Smooth muscle cell (in vitro differentiated cells): ENCODE data around the gene KRTAP10-5. TPM values are rescaled to one million over a fixed set of nuclear protein-coding genes. Genes with fewer than 3 reads are reported as not detected.
"Not testable (repeated sequence)": the region's sequence is repeated elsewhere in the genome, so short reads cannot be mapped to it uniquely, and the experiment has no call there.

Source experiments
- DNase-seq: peaks from one replicate; lab custom pipeline; 2025; ENCODE audit not compliant: unreplicated experiment; lab: John Stamatoyannopoulos, UW
- H2AFZ ChIP-seq: fragments of 200-600 bp; sonication (generic); 2 replicates; pipeline ENCODE4 v1.6.0; 2016; ENCODE audit warnings: antibody characterized with exemption, low read depth, mild to moderate bottlenecking
- H3F3A ChIP-seq: fragments of 200-600 bp; sonication (generic); 2 replicates; pipeline ENCODE4 v1.6.0; 2017; ENCODE audit warnings: antibody characterized with exemption, low read depth
- H3K27ac ChIP-seq: fragments of 200-600 bp; sonication (generic); 2 replicates; pipeline ENCODE4 v1.5.1; 2016; ENCODE audit warnings: low read depth, mild to moderate bottlenecking
- H3K27me3 ChIP-seq: fragments of 200-600 bp; sonication (generic); 2 replicates; pipeline ENCODE4 v1.6.1; 2016; ENCODE audit warnings: low read depth, mild to moderate bottlenecking
- H3K36me3 ChIP-seq: fragments of 200-600 bp; sonication (generic); 2 replicates; pipeline ENCODE4 v1.5.1; 2016; ENCODE audit warnings: low read depth
- H3K4me1 ChIP-seq: fragments of 200-600 bp; sonication (generic); 2 replicates; pipeline ENCODE4 v1.5.1; 2016; ENCODE audit warnings: low read depth
- H3K4me2 ChIP-seq: fragments of 200-600 bp; sonication (generic); 2 replicates; pipeline ENCODE4 v1.6.0; 2016; ENCODE audit warnings: mild to moderate bottlenecking
- H3K4me3 ChIP-seq: fragments of 200-600 bp; sonication (generic); 2 replicates; pipeline ENCODE4 v1.5.1; 2016; ENCODE audit warnings: mild to moderate bottlenecking
- H3K79me2 ChIP-seq: fragments of 200-600 bp; sonication (generic); 2 replicates; pipeline ENCODE4 v1.6.0; 2016; ENCODE audit warnings: low read depth, mild to moderate bottlenecking
- H3K9ac ChIP-seq: fragments of 200-600 bp; sonication (generic); 2 replicates; pipeline ENCODE4 v1.6.0; 2016; ENCODE audit warnings: low read depth
- H3K9me3 ChIP-seq: fragments of 200-600 bp; sonication (generic); replicated peaks from 2 replicates; pipeline ENCODE4 v1.5.1; 2016; ENCODE audit warnings: low read depth
- H4K20me1 ChIP-seq: fragments of 200-600 bp; sonication (generic); 2 replicates; pipeline ENCODE4 v1.6.0; 2016; ENCODE audit warnings: low read depth
- WGBS: methylation state at CpG from one replicate; pipeline ENCODE4 v1.1.7; 2016; ENCODE audit warnings: low lambda C conversion rate; 5-methylcytosine and 5-hydroxymethylcytosine counted together
- polyA plus RNA-seq: library from polyadenylated mRNA; unstranded; fragments of >200 nt; fragmentation: Nextera tagmentation; extraction: Ambion mirVana; gene quantifications from 2 replicates; pipeline ENCODE4 v1.2.1, GENCODE V29; 2016
- total RNA-seq: library from RNA; depleted of rRNA; stranded (reverse); fragments of >200 nt; gene quantifications from 2 replicates; pipeline ENCODE4 v1.2.3, GENCODE V29; 2014
- TF ChIP-seq, protein P1 (sequence below): fragments of 200-600 bp; sonication (generic); IDR thresholded peaks from 2 replicates; pipeline ENCODE4 v1.5.1; 2017; ENCODE audit warnings: borderline replicate concordance, mild to moderate bottlenecking, antibody characterized with exemption; ENCODE audit not compliant: insufficient read depth, poor library complexity, severe bottlenecking

The KRTAP10-5 gene
- total and polyA plus RNA-seq, 2 experiments from 2014 or later = not detected

DNA sequence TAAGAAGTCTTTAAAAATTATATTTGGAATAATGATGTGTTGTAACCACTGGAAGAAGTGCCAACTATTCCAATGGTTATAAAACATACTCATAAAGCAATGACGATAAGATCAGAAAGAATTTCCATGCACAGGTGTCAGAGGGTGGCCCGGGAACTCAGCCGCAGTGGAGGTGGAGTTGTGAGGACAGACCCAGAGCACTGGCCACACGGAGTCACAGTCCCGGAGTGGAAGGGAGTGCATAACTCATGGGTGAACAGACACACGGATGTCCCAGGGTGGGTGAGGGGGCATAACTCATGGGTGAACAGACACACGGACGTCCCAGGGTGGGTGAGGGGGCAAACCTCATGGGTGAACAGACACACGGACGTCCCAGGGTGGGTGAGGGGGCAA, 4.4 kb downstream of the KRTAP10-5 start:
- DNase-seq = no peak
- TF ChIP-seq, protein P1, sequence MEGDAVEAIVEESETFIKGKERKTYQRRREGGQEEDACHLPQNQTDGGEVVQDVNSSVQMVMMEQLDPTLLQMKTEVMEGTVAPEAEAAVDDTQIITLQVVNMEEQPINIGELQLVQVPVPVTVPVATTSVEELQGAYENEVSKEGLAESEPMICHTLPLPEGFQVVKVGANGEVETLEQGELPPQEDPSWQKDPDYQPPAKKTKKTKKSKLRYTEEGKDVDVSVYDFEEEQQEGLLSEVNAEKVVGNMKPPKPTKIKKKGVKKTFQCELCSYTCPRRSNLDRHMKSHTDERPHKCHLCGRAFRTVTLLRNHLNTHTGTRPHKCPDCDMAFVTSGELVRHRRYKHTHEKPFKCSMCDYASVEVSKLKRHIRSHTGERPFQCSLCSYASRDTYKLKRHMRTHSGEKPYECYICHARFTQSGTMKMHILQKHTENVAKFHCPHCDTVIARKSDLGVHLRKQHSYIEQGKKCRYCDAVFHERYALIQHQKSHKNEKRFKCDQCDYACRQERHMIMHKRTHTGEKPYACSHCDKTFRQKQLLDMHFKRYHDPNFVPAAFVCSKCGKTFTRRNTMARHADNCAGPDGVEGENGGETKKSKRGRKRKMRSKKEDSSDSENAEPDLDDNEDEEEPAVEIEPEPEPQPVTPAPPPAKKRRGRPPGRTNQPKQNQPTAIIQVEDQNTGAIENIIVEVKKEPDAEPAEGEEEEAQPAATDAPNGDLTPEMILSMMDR = no peak
- Histone ChIP-seq H3K4me1 (no peaks in the 10 kb centered on the region), H3K27me3 (no peaks in the 10 kb centered on the region), H3K9me3 (peaks cover 8% of the 10 kb centered on the region), H3K9ac (no peak overlapping the region), H3F3A (no peaks in the 10 kb centered on the region), H2AFZ (no peak overlapping the region), H4K20me1 (no peaks in the 10 kb centered on the region), H3K4me3 (no peak overlapping the region), H3K36me3 (no peaks in the 10 kb centered on the region), H3K27ac (no peak overlapping the region), H3K79me2 (no peaks in the 10 kb centered on the region), H3K4me2 (no peak overlapping the region)
- WGBS = 94% methylated on average over 8 of the region's 10 CpGs

DNA sequence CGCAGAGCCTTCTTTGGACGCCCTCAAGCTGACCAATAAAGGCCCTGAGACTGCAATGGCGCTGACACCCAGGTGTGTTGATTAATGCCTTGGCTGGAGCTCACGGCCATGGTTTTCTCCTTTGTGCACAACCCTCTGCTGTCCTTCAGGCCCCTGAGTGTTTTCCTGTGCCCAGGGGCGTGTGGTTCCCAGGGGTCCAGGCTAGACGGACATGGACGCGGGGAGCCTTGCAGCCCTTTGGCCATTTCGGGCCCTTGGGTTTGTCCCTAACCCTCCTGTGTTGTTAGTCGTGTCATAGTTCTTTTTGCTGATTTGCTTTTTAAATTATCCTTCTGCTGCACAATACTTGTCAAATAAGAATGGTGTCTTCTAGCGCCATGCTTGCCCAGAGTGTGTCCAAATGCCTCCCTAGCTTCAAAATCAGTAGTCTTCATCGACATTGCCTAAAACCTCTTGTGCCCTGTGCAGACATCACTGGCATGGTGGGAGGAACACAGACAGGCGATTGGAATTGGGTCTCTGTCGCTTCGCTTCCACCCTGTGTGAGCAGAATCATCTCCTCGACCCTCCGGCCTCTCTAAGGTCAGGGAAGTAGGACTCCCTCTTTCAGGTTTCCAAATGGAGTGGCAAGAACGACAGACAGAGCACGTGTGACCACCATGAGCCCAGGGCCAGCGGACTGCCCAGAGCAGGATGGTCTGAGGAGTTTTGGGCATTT, 4.9 kb downstream of the KRTAP10-5 start:
- Histone ChIP-seq H2AFZ (no peak overlapping the region), H3K9me3 (peaks cover 8% of the 10 kb centered on the region), H3K9ac (no peak overlapping the region), H3K27ac (no peak overlapping the region), H3K4me3 (no peak overlapping the region), H3K4me2 (no peak overlapping the region), H3K36me3 (no peaks in the 10 kb centered on the region), H3K79me2 (no peaks in the 10 kb centered on the region), H4K20me1 (no peaks in the 10 kb centered on the region), H3F3A (no peaks in the 10 kb centered on the region), H3K4me1 (no peaks in the 10 kb centered on the region), H3K27me3 (no peaks in the 10 kb centered on the region)
- WGBS = 93% methylated on average over 20 of the region's 20 CpGs
- TF ChIP-seq, protein P1 = no peak
- DNase-seq = no peak

DNA sequence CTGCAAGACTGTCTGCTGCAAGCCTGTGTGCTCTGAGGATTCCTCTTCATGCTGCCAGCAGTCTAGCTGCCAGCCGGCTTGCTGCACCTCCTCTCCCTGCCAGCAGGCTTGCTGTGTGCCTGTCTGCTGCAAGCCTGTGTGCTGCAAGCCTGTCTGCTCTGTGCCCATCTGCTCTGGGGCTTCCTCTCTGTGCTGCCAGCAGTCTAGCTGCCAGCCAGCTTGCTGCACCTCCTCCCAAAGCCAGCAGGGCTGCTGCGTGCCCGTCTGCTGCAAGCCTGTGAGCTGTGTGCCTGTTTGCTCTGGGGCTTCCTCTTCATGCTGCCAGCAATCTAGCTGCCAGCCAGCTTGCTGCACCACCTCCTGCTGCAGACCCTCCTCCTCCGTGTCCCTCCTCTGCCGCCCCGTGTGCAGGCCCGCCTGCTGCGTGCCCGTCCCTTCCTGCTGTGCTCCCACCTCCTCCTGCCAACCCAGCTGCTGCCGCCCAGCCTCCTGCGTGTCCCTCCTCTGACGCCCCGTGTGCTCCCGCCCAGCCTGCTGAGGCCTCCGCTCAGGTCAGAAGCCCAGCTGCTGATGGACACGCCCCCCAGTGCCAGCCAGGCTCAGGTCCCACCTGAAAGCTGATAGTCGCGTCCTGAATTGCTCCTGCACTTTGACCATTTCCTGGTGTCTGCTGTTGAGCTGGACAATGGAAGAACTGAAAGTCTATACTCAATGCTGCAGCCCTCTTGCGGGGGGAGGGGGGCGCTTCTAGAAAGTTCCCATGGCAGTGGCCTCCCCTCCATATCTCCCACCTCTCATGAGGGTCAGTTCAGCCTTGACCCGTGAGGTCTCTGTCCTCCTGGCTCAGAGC, 5.7 kb downstream of the KRTAP10-5 start:
- WGBS = 83% methylated on average over 18 of the region's 21 CpGs
- Histone ChIP-seq H3K4me2 (no peak overlapping the region), H2AFZ (no peak overlapping the region), H3K9me3 (peaks cover 8% of the 10 kb centered on the region), H3K27me3 (no peaks in the 10 kb centered on the region), H3K4me3 (no peak overlapping the region), H3K36me3 (no peaks in the 10 kb centered on the region), H3K79me2 (no peaks in the 10 kb centered on the region), H3K4me1 (no peaks in the 10 kb centered on the region), H4K20me1 (no peaks in the 10 kb centered on the region), H3K9ac (no peak overlapping the region), H3K27ac (no peak overlapping the region), H3F3A (no peaks in the 10 kb centered on the region)
- DNase-seq = no peak
- TF ChIP-seq, protein P1 = no peak

DNA sequence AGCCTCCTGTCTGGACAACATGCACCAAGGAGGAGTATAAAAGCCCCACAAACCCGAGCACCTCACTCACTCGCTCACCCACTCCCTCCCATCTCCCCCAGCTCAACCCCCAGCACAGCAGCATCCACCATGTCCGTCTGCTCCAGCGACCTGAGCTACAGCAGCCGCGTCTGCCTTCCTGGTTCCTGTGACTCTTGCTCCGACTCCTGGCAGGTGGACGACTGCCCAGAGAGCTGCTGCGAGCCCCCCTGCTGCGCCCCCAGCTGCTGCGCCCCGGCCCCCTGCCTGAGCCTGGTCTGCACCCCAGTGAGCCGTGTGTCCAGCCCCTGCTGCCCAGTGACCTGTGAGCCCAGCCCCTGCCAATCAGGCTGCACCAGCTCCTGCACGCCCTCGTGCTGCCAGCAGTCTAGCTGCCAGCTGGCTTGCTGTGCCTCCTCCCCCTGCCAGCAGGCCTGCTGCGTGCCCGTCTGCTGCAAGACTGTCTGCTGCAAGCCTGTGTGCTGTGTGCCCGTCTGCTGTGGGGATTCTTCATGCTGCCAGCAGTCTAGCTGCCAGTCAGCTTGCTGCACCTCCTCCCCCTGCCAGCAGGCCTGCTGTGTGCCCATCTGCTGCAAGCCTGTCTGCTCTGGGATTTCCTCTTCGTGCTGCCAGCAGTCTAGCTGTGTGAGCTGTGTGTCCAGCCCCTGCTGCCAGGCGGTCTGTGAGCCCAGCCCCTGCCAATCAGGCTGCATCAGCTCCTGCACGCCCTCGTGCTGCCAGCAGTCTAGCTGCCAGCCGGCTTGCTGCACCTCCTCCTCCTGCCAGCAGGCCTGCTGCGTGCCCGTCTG, 6.6 kb downstream of the KRTAP10-5 start, which contains the start of gene KRTAP10-4:
Gene KRTAP10-4 (plus strand): TSS at position 100 of the 827 bp plus-strand sequence. CDS start 30 bp downstream, at position 130.
- not testable (repeated sequence) for H3K79me2 ChIP-seq, DNase-seq, H2AFZ ChIP-seq, H3K4me3 ChIP-seq, H3K36me3 ChIP-seq, H3K27me3 ChIP-seq, H4K20me1 ChIP-seq, H3K9me3 ChIP-seq, H3K27ac ChIP-seq, H3K4me1 ChIP-seq, H3F3A ChIP-seq, H3K9ac ChIP-seq, H3K4me2 ChIP-seq
- 85% methylated on average over 23 of the region's 25 CpGs for WGBS
